ENCODE results near the gene MBNL1. TPM values are rescaled to one million over a fixed set of nuclear protein-coding genes. Genes with fewer than 3 reads are reported as not detected.

Gene MBNL1
- total RNA-seq, 6 donors from 2014 or later, result 231 to 506 (median 357) TPM

- DNase-seq, result no peak
- Histone ChIP-seq H3K4me3 (no peak overlapping the region), H3K27ac (no peak overlapping the region), H3K27me3 (no peaks in the 10 kb centered on the region), H3K36me3 (peaks cover 0 to 76% (median 9%) of the 10 kb centered on the region in 4 donors), H3K9me3 (no peaks in the 10 kb centered on the region), H3K4me1 (peaks cover 0 to 22% (median 7%) of the 10 kb centered on the region in 4 donors)
- TF ChIP-seq POLR2AphosphoS5 (IDR thresholded peaks at IDR 0.05), result no peak
- no peak for TF ChIP-seq CTCF (IDR thresholded peaks at IDR 0.05)
- TF ChIP-seq POLR2A (IDR thresholded peaks at IDR 0.05), result no peak
- no peak for TF ChIP-seq EP300 (IDR thresholded peaks at IDR 0.05)
- WGBS, 2 donors, result 77 to 83% methylated on average over 6 of the region's 6 CpGs
- no peak for ATAC-seq (ENCODE audit: low FRiP score in 2 of 2)
Observed at GRCh38 chr3:152454076-152454875, 185.5 kb downstream of the MBNL1 start.

DNA sequence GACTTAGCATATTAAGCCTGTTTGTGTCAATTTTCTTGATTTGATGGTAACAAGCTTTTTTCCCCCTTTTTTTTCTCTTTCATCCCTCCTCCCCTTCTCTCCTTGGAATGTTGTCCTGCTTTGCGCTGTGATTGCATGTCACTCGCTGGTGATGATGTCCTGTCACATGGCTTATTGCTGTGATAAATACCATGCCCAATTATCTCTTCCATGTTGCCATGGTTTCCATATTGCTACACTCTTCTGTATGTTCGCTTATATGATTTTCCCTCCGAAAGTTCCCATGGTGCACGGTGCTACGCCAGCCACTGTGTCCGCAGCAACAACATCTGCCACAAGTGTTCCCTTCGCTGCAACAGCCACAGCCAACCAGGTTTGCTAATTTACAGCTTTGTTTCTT, 187.3 kb downstream of the MBNL1 start:
- DNase-seq, result no peak
- H3K9me3 ChIP-seq, result no peaks in the 10 kb centered on the region
- no peaks in the 10 kb centered on the region for H3K27me3 ChIP-seq
- no peak for TF ChIP-seq EP300 (IDR thresholded peaks at IDR 0.05)
- TF ChIP-seq POLR2AphosphoS5 (IDR thresholded peaks at IDR 0.05), result no peak
- TF ChIP-seq CTCF (IDR thresholded peaks at IDR 0.05), result no peak
- no peak for TF ChIP-seq POLR2A (IDR thresholded peaks at IDR 0.05)
- ATAC-seq (ENCODE audit: low FRiP score in 2 of 2), result no peak
- peaks cover 0 to 80% (median 16%) of the 10 kb centered on the region in 4 donors for H3K36me3 ChIP-seq
- 96% methylated on average over 8 of the region's 8 CpGs for WGBS, 2 donors
- no peak overlapping the region for H3K27ac ChIP-seq
- H3K4me1 ChIP-seq, result peaks cover 5 to 19% (median 9%) of the 10 kb centered on the region in 4 donors
- H3K4me3 ChIP-seq, result no peak overlapping the region

DNA sequence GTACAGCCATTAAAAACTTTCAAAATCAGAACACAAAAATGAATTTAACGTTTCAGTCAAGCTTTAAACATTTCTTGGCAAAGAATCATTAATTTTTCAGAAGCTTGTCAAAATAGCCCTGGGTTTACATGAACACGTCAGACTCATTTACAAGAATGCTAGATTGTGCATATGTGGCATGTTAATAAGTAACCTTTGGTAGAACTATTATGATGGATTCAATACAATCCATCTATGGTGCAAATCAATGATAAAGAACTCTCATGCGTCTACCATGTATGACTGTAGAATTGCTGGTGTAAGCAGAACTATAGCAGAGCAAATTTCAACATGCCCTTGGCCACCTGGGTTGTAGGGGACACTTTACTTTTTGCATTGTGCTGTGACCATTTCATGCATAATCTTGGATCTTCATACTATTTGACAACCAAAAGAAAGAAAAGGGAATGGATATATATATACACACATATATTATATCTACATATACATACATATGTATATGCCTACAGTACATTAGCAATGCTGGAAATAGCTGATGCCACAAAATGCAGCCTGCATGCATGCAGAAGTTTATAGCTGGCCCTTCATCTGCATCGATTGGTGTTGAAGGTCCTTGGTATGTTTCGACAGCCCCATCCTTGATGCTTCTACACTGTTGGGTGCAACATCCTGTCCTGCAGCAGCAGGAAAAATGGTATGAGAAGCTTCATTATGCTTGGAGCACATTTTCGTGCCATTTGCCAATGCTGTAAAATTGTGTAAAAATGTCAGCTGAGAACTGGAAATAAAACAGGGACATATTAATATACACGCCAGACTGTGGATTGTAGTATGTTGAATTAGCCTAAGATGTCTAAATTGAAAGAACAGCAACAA, 189.0 kb downstream of the MBNL1 start:
- ATAC-seq (ENCODE audit: low FRiP score in 2 of 2) (no peak), DNase-seq (no peak)
- Histone ChIP-seq H3K9me3 (no peaks in the 10 kb centered on the region), H3K4me1 (peaks cover under 1 to 25% (median 12%) of the 10 kb centered on the region in 4 donors), H3K27me3 (no peaks in the 10 kb centered on the region), H3K36me3 (peaks cover 5 to 82% (median 22%) of the 10 kb centered on the region in 4 donors), H3K27ac (no peak overlapping the region), H3K4me3 (no peak overlapping the region)
- WGBS, 2 donors, result 81 to 84% methylated on average over 7 of the region's 7 CpGs
- no peak for TF ChIP-seq POLR2A (IDR thresholded peaks at IDR 0.05)
- no peak for TF ChIP-seq POLR2AphosphoS5 (IDR thresholded peaks at IDR 0.05)
- TF ChIP-seq CTCF (IDR thresholded peaks at IDR 0.05), result no peak
- no peak for TF ChIP-seq EP300 (IDR thresholded peaks at IDR 0.05)

GRCh38 chr3:152458376-152459117, 189.8 kb downstream of the MBNL1 start:
- H3K9me3 ChIP-seq, result no peaks in the 10 kb centered on the region
- no peak for TF ChIP-seq CTCF (IDR thresholded peaks at IDR 0.05)
- no peak for TF ChIP-seq POLR2AphosphoS5 (IDR thresholded peaks at IDR 0.05)
- no peak for TF ChIP-seq POLR2A (IDR thresholded peaks at IDR 0.05)
- no peak for TF ChIP-seq EP300 (IDR thresholded peaks at IDR 0.05)
- no peak overlapping the region for H3K27ac ChIP-seq
- H3K4me3 ChIP-seq, result no peak overlapping the region
- peaks cover 5 to 89% (median 28%) of the 10 kb centered on the region in 4 donors for H3K36me3 ChIP-seq
- DNase-seq (no peak), ATAC-seq (ENCODE audit: low FRiP score in 2 of 2) (no peak)
- WGBS, 2 donors, result 71 to 77% methylated on average over 5 of the region's 5 CpGs
- H3K27me3 ChIP-seq, result no peaks in the 10 kb centered on the region
- H3K4me1 ChIP-seq, result peaks cover 0 to 17% (median 12%) of the 10 kb centered on the region in 4 donors

Data from upper lobe of left lung (tissue), 6 donors.